ENCODE results near the gene FHL3. TPM values are rescaled to one million over a fixed set of nuclear protein-coding genes. Genes with fewer than 3 reads are reported as not detected.

Gene FHL3
- total RNA-seq, 4 donors from 2014 or later: 7.5 to 13.8 (median 10.4) TPM

- Histone ChIP-seq H3K4me1 (peaks cover 0 to 14% of the 10 kb centered on the region in 2 donors), H3K9me3 (no peaks in the 10 kb centered on the region), H3K36me3 (no peaks in the 10 kb centered on the region), H3K27me3 (no peaks in the 10 kb centered on the region), H3K4me3 (replicated peaks in 1 of 3) (no peak overlapping the region), H3K27ac (no peak overlapping the region)
- no peak for TF ChIP-seq CTCF (IDR thresholded peaks at IDR 0.05)
- DNase-seq: no peak
- intact Hi-C loops (cut with DNase I): no loop called here
- 69 to 76% methylated on average over 3 to 4 of the region's 4 CpGs for WGBS, 2 donors
These were observed 26.2 kb upstream of the FHL3 start for GRCh38 chr1:38031513-38031866.

GRCh38 chr1:38030596-38031512, 25.5 kb upstream of the FHL3 start:
- Histone ChIP-seq H3K9me3 (no peaks in the 10 kb centered on the region), H3K4me1 (peaks cover 0 to 14% of the 10 kb centered on the region in 2 donors), H3K4me3 (replicated peaks in 1 of 3) (no peak overlapping the region), H3K27ac (no peak overlapping the region), H3K27me3 (no peaks in the 10 kb centered on the region), H3K36me3 (peaks cover 2 to 4% of the 10 kb centered on the region in 2 donors)
- intact Hi-C loops (cut with DNase I): no loop called here
- no peak for DNase-seq
- 74 to 85% methylated on average over 9 to 11 of the region's 17 CpGs for WGBS, 2 donors
- no peak for TF ChIP-seq POLR2A (IDR thresholded peaks at IDR 0.05)
- TF ChIP-seq CTCF (IDR thresholded peaks at IDR 0.05): no peak

- 31 to 32% methylated on average over 11 of the region's 12 CpGs for WGBS, 2 donors
- H3K27ac ChIP-seq: no peak overlapping the region
- no peaks in the 10 kb centered on the region for H3K9me3 ChIP-seq
- no peaks in the 10 kb centered on the region for H3K27me3 ChIP-seq
- peaks cover 12 to 14% of the 10 kb centered on the region in 2 donors for H3K36me3 ChIP-seq
- no peak for TF ChIP-seq POLR2A (IDR thresholded peaks at IDR 0.05)
- no peak for TF ChIP-seq CTCF (IDR thresholded peaks at IDR 0.05)
- intact Hi-C loops (cut with DNase I): loop anchor here (10.0 kb wide), 1 partner anchor 805 kb away; no protein-coding TSS in a partner anchor
- H3K4me1 ChIP-seq: peaks cover 0 to 14% of the 10 kb centered on the region in 2 donors
- H3K4me3 ChIP-seq (replicated peaks in 1 of 3): no peak overlapping the region
- no peak for DNase-seq
These were observed 24.6 kb upstream of the FHL3 start for GRCh38 chr1:38029685-38030511.

GRCh38 chr1:38029081-38029681, 23.9 kb upstream of the FHL3 start:
- WGBS, 2 donors: 21 to 27% methylated on average over 20 of the region's 23 CpGs
- no peak for DNase-seq
- intact Hi-C loops (cut with DNase I): loop anchor here (10.0 kb wide), 1 partner anchor 806 kb away; no protein-coding TSS in a partner anchor
- no peak overlapping the region for H3K4me3 ChIP-seq (replicated peaks in 1 of 3)
- H3K27ac ChIP-seq: no peak overlapping the region
- peaks cover 0 to 14% of the 10 kb centered on the region in 2 donors for H3K4me1 ChIP-seq
- H3K27me3 ChIP-seq: no peaks in the 10 kb centered on the region
- peaks cover 16% of the 10 kb centered on the region in 2 donors for H3K36me3 ChIP-seq
- TF ChIP-seq CTCF (IDR thresholded peaks at IDR 0.05) (no peak), POLR2A (IDR thresholded peaks at IDR 0.05) (no peak)
- H3K9me3 ChIP-seq: no peaks in the 10 kb centered on the region
